Caco-2 (cell line): Measurements from ENCODE around the gene OLA1. TPM values are rescaled to one million over a fixed set of nuclear protein-coding genes. Genes with fewer than 3 reads are reported as not detected.

Source experiments
- BruUV-seq: library from RNA; stranded (reverse); fragments of 400-500 nt; replicated peaks from 2 replicates; lab custom pipeline; 2021; lab: Mats Ljungman, UMichigan
- CTCF ChIA-PET: fragments of 300-600 bp; sonication (Branson Sonifier 250); formaldehyde crosslinking; loops from one replicate; lab custom pipeline; 2022; ENCODE audit warnings: antibody characterized with exemption; lab: Charles Lee
- POLR2A ChIA-PET: fragments of 300-600 bp; sonication (Branson Sonifier 250); formaldehyde crosslinking; loops from one replicate; lab custom pipeline; 2022; ENCODE audit warnings: antibody characterized with exemption; lab: Charles Lee
- DNase-seq, 2 experiments: peaks; one replicate each; pipeline versions ENCODE4 v3.0.0 to v3.0.0-alpha.2; 2020 to 2022
- H3K27me3 ChIP-seq: replicated peaks from 2 replicates; pipeline ENCODE4 v1.6.0; 2011; ENCODE audit warnings: low read length; ENCODE audit not compliant: control insufficient read depth, insufficient read depth
- H3K36me3 ChIP-seq: 2 replicates; pipeline ENCODE4 v1.5.1; 2011; ENCODE audit warnings: low read length; ENCODE audit not compliant: control insufficient read depth, insufficient read depth
- H3K4me1 ChIP-seq: fragments of 250-450 bp; sonication (Bioruptor Pico); 2 replicates; pipeline ENCODE4 v1.5.1; 2020; ENCODE audit warnings: mild to moderate bottlenecking
- H3K4me3 ChIP-seq: 2 replicates; pipeline ENCODE4 v1.5.1; 2011; ENCODE audit warnings: low read depth, mild to moderate bottlenecking, control low read depth, low read length
- H3K9me3 ChIP-seq: fragments of 250-450 bp; sonication (Bioruptor Pico); 2 replicates; pipeline ENCODE4 v1.5.1; 2020; ENCODE audit warnings: mild to moderate bottlenecking, moderate library complexity
- H3K27ac Mint-ChIP-seq: one replicate; pipeline ENCODE4 v1.8.0; 2022; ENCODE audit warnings: mixed read lengths; ENCODE audit not compliant: unreplicated experiment
- H3K27me3 Mint-ChIP-seq: one replicate; pipeline ENCODE4 v1.8.0; 2022; ENCODE audit warnings: mixed read lengths; ENCODE audit not compliant: insufficient read depth, unreplicated experiment
- H3K36me3 Mint-ChIP-seq: one replicate; pipeline ENCODE4 v1.8.0; 2022; ENCODE audit warnings: mild to moderate bottlenecking, mixed read lengths; ENCODE audit not compliant: insufficient read depth, unreplicated experiment
- H3K4me1 Mint-ChIP-seq: one replicate; pipeline ENCODE4 v1.8.0; 2022; ENCODE audit warnings: low read depth, mixed read lengths; ENCODE audit not compliant: unreplicated experiment
- H3K4me3 Mint-ChIP-seq: one replicate; pipeline ENCODE4 v1.8.0; 2022; ENCODE audit warnings: mild to moderate bottlenecking, moderate library complexity, mixed read lengths; ENCODE audit not compliant: unreplicated experiment
- H3K9me3 Mint-ChIP-seq: one replicate; pipeline ENCODE4 v1.8.0; 2022; ENCODE audit warnings: mixed read lengths; ENCODE audit not compliant: unreplicated experiment
- intact Hi-C: fragments of 100-400 bp; cut with micrococcal nuclease; formaldehyde crosslinking; loops from one replicate; pipeline ENCODE4 v1.10.0; 2022; ENCODE audit not compliant: unreplicated experiment
- total RNA-seq: library from RNA; stranded (reverse); gene quantifications from 2 replicates; pipeline ENCODE4 v1.2.3, GENCODE V29; 2022
- TF ChIP-seq, protein P1 (sequence below), 2 experiments: fragments of 200-600 bp in 1 of 2; IDR thresholded peaks; 1 replicate in 1 of 2; 2 replicates in 1 of 2; pipeline versions ENCODE4 v1.5.1 to v1.8.0; 2011 to 2022; ENCODE audit warnings: antibody characterized with exemption in 1 of 2, control low read depth in 1 of 2, inconsistent platforms in 1 of 2, low read depth in 1 of 2, low read length in 1 of 2, mild to moderate bottlenecking in 1 of 2, moderate library complexity in 1 of 2; ENCODE audit not compliant: insufficient read depth in 1 of 2, severe bottlenecking in 1 of 2, unreplicated experiment in 1 of 2

Gene OLA1
- total RNA-seq, 1 experiment from 2014 or later: 177 TPM

DNA sequence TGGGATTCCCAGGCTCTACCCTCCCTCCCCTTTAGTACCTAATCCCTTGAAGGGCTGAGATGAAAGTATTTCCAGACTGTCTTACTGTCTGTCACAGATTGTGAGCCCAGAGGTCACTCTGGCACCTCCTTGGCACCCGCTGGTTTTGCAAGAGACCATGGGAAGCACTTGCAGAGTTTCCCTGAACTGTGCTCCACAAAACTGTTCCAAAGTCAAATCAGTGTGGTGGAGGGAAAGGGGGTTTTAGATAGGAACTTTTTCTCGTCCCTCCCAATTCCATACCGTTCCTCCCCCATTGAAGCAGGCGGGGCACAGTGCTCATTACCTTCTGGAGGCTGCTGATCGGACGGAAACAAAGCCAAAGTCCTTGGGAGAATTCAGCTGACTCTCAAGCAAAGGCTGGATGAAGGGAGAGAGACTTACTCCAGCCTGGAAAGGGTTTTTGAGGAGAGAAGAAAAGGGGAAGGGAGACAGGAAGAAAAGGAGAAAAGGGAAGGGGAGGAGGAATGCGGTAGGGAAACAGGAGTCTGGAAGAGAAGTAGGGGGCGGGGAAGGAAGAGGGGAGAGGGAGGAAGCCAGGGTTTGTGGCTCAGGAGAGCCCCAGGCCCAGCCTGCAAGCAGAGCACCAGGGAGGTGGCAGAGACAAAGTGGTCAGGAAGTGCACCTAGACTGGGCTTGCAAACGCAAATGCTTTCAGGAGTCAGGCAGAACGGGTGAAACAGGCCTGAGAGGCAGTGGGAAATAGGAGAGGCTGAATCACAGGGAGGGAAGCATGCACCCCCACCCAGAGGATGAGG lies 194.8 kb downstream of the OLA1 start:
- peak overlapping the region; percentile 36 for H3K4me3 ChIP-seq
- H3K27ac Mint-ChIP-seq: peak overlapping the region; percentile 90
- H3K4me1 Mint-ChIP-seq: peaks cover 34% of the 10 kb centered on the region
- peaks cover 40% of the 10 kb centered on the region for H3K4me1 ChIP-seq
- H3K4me3 Mint-ChIP-seq: peak overlapping the region; percentile 77
- H3K36me3 Mint-ChIP-seq: peaks cover 15% of the 10 kb centered on the region
- peak; percentile 50 to 55 for DNase-seq
- no peaks in the 10 kb centered on the region for H3K9me3 ChIP-seq
- H3K9me3 Mint-ChIP-seq: peaks cover 9% of the 10 kb centered on the region
- TF ChIP-seq, protein P1, sequence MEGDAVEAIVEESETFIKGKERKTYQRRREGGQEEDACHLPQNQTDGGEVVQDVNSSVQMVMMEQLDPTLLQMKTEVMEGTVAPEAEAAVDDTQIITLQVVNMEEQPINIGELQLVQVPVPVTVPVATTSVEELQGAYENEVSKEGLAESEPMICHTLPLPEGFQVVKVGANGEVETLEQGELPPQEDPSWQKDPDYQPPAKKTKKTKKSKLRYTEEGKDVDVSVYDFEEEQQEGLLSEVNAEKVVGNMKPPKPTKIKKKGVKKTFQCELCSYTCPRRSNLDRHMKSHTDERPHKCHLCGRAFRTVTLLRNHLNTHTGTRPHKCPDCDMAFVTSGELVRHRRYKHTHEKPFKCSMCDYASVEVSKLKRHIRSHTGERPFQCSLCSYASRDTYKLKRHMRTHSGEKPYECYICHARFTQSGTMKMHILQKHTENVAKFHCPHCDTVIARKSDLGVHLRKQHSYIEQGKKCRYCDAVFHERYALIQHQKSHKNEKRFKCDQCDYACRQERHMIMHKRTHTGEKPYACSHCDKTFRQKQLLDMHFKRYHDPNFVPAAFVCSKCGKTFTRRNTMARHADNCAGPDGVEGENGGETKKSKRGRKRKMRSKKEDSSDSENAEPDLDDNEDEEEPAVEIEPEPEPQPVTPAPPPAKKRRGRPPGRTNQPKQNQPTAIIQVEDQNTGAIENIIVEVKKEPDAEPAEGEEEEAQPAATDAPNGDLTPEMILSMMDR (IDR thresholded peaks at IDR 0.05; ENCODE audit: insufficient read depth in 1 of 2, low read depth in 1 of 2, low read length in 1 of 2, severe bottlenecking in 1 of 2, unreplicated experiment in 1 of 2): no peak
- intact Hi-C loops: loop anchor here (1.0 to 5.0 kb wide), 4 partner anchors 10 to 284 kb away; no protein-coding TSS in a partner anchor
- no peaks in the 10 kb centered on the region for H3K27me3 Mint-ChIP-seq
- ChIA-PET POLR2A (interaction anchor here (0.9 to 2.5 kb wide), 3 partner anchors 27 to 89 kb away, joined by 3 to 12 read pairs (median 3); partner anchors contain the start of gene SP3), CTCF (interaction anchor here (0.7 kb wide), 1 partner anchor 46 kb away, joined by 6 read pairs; no protein-coding TSS in a partner anchor)
- H3K36me3 ChIP-seq: no peaks in the 10 kb centered on the region
- no peaks in the 10 kb centered on the region for H3K27me3 ChIP-seq
- BruUV-seq: no TSS peak

GRCh38 chr2:174052584-174052976 lies 195.8 kb downstream of the OLA1 start:
- POLR2A ChIA-PET: interaction anchor here (0.9 to 2.5 kb wide), 5 partner anchors 26 to 87 kb away, joined by 3 to 12 read pairs (median 4); partner anchors contain the start of gene SP3
- CTCF ChIA-PET: interaction anchor here (0.9 to 1.6 kb wide), 6 partner anchors 9 to 289 kb away, joined by 3 to 10 read pairs (median 6); partner anchors contain the start of gene OLA1
- no peaks in the 10 kb centered on the region for H3K27me3 ChIP-seq
- TF ChIP-seq, protein P1 (IDR thresholded peaks at IDR 0.05; ENCODE audit: insufficient read depth in 1 of 2, low read depth in 1 of 2, low read length in 1 of 2, severe bottlenecking in 1 of 2, unreplicated experiment in 1 of 2): no peak
- no peaks in the 10 kb centered on the region for H3K36me3 ChIP-seq
- no peaks in the 10 kb centered on the region for H3K9me3 Mint-ChIP-seq
- no peaks in the 10 kb centered on the region for H3K9me3 ChIP-seq
- peaks cover 16% of the 10 kb centered on the region for H3K36me3 Mint-ChIP-seq
- H3K4me3 Mint-ChIP-seq: peak overlapping the region; percentile 77
- DNase-seq: no peak
- intact Hi-C loops: loop anchor here (5.0 kb wide), 2 partner anchors 155 to 285 kb away; no protein-coding TSS in a partner anchor
- H3K4me3 ChIP-seq: peak overlapping the region; percentile 36
- no TSS peak for BruUV-seq
- H3K4me1 Mint-ChIP-seq: peaks cover 34% of the 10 kb centered on the region
- peak overlapping the region; percentile 90 for H3K27ac Mint-ChIP-seq
- H3K4me1 ChIP-seq: peaks cover 40% of the 10 kb centered on the region
- H3K27me3 Mint-ChIP-seq: no peaks in the 10 kb centered on the region
